ENCODE data around the gene IPO13.

IPO13 gene

GRCh38 chr1:44012941-44013609, 66.3 kb downstream of the IPO13 start:
- DNase-seq (ENCODE audit: low read depth in 2 of 2): no peak

- no peak for DNase-seq (ENCODE audit: low read depth in 2 of 2)
These were observed 67.2 kb downstream of the IPO13 start for GRCh38 chr1:44013949-44014348.

GRCh38 chr1:44014365-44015104, 67.8 kb downstream of the IPO13 start:
- no peak for DNase-seq (ENCODE audit: low read depth in 2 of 2)

- DNase-seq (ENCODE audit: low read depth in 2 of 2): no peak
These were observed 68.5 kb downstream of the IPO13 start for GRCh38 chr1:44015206-44015605.

- DNase-seq (ENCODE audit: low read depth in 2 of 2): no peak
These were observed 69.5 kb downstream of the IPO13 start for GRCh38 chr1:44016041-44016889.

- no peak for DNase-seq (ENCODE audit: low read depth in 2 of 2)
These were observed 70.2 kb downstream of the IPO13 start for GRCh38 chr1:44016890-44017400.

Data from stimulated activated CD8-positive, alpha-beta memory T cell treated with anti-CD3 and anti-CD28 coated beads, Interleukin-2, amount 100 ng/mL, for 48 hours (primary cell).